WTC11 (cell line): Measurements from ENCODE around the gene DCTD. TPM values are rescaled to one million over a fixed set of nuclear protein-coding genes. Genes with fewer than 3 reads are reported as not detected.

ENCODE experiments used
- ATAC-seq: fragments of 200-7000 bp; cut with Tn5 transposase; 2 replicates; pipeline ENCODE4 v1.10.0; 2021; ENCODE audit warnings: mild to moderate bottlenecking, moderate library complexity
- CTCF ChIA-PET: fragments of 300-600 bp; sonication (Branson Sonifier 250); formaldehyde crosslinking; loops from one replicate; lab custom pipeline; 2021; ENCODE audit warnings: antibody characterized with exemption; lab: Charles Lee
- POLR2A ChIA-PET: fragments of 350-600 bp; sonication (Branson Sonifier 250); formaldehyde crosslinking; loops from one replicate; lab custom pipeline; 2021; ENCODE audit warnings: antibody characterized with exemption; lab: Charles Lee
- DNase-seq: peaks from one replicate; pipeline ENCODE4 v3.0.0; 2021; ENCODE audit warnings: low spot score
- H3K27ac Mint-ChIP-seq: 2 replicates; pipeline ENCODE4 v1.8.0; 2021; ENCODE audit warnings: mixed read lengths
- H3K27me3 Mint-ChIP-seq: 2 replicates; pipeline ENCODE4 v1.8.0; 2021; ENCODE audit warnings: low read depth, mild to moderate bottlenecking, moderate library complexity, mixed read lengths
- H3K36me3 Mint-ChIP-seq: 2 replicates; pipeline ENCODE4 v1.8.0; 2021; ENCODE audit warnings: mixed read lengths
- H3K4me1 Mint-ChIP-seq: 2 replicates; pipeline ENCODE4 v1.8.0; 2022; ENCODE audit warnings: mixed read lengths
- H3K4me3 Mint-ChIP-seq: 2 replicates; pipeline ENCODE4 v1.8.0; 2021; ENCODE audit warnings: mild to moderate bottlenecking, moderate library complexity, mixed read lengths
- H3K9me3 Mint-ChIP-seq: 2 replicates; pipeline ENCODE4 v1.8.0; 2021; ENCODE audit warnings: mixed read lengths
- ATF1 ChIP-seq: sonication (generic); formaldehyde crosslinking; IDR thresholded peaks from 2 replicates; pipeline ENCODE4 v1.8.1; 2023; ENCODE audit warnings: mild to moderate bottlenecking, moderate library complexity, missing genetic modification reagents
- CDX4 ChIP-seq: fragments of 250-450 bp; sonication (Bioruptor Pico); IDR thresholded peaks from 2 replicates; pipeline ENCODE4 v1.9.0; 2021; ENCODE audit warnings: moderate library complexity, mild to moderate bottlenecking, inconsistent platforms, borderline replicate concordance
- CREM ChIP-seq: sonication (generic); formaldehyde crosslinking; IDR thresholded peaks from 2 replicates; pipeline ENCODE4 v1.8.1; 2022; ENCODE audit warnings: mild to moderate bottlenecking, missing genetic modification reagents, moderate library complexity
- HMGA2 ChIP-seq: fragments of 250-450 bp; sonication (Bioruptor Pico); IDR thresholded peaks from 2 replicates; pipeline ENCODE4 v1.4.0; 2021; ENCODE audit warnings: mild to moderate bottlenecking, moderate library complexity
- KAT7 ChIP-seq: sonication (generic); formaldehyde crosslinking; IDR thresholded peaks from 2 replicates; pipeline ENCODE4 v1.8.1; 2023; ENCODE audit warnings: missing genetic modification reagents, mild to moderate bottlenecking, borderline replicate concordance
- SMAD3 ChIP-seq: sonication (generic); formaldehyde crosslinking; IDR thresholded peaks from 2 replicates; pipeline ENCODE4 v1.8.0; 2022; ENCODE audit warnings: missing genetic modification reagents, mild to moderate bottlenecking, borderline replicate concordance
- TEAD4 ChIP-seq: sonication (generic); formaldehyde crosslinking; IDR thresholded peaks from 2 replicates; pipeline ENCODE4 v1.8.0; 2022; ENCODE audit warnings: mild to moderate bottlenecking, missing genetic modification reagents
- ZMAT4 ChIP-seq: fragments of 250-450 bp; sonication (Bioruptor Pico); IDR thresholded peaks from 2 replicates; pipeline ENCODE4 v1.9.0; 2021; ENCODE audit warnings: mild to moderate bottlenecking
- ZNF121 ChIP-seq: sonication (generic); formaldehyde crosslinking; IDR thresholded peaks from 2 replicates; pipeline ENCODE4 v1.8.0; 2023; ENCODE audit warnings: missing genetic modification reagents
- ZNF219 ChIP-seq: sonication (generic); formaldehyde crosslinking; IDR thresholded peaks from 2 replicates; pipeline ENCODE4 v1.8.0; 2023; ENCODE audit warnings: missing genetic modification reagents, mild to moderate bottlenecking, borderline replicate concordance
- ZNF281 ChIP-seq: sonication (generic); formaldehyde crosslinking; IDR thresholded peaks from 2 replicates; pipeline ENCODE4 v1.8.0; 2023; ENCODE audit warnings: mild to moderate bottlenecking, missing genetic modification reagents
- ZNF396 ChIP-seq: fragments of 250-450 bp; sonication (Bioruptor Pico); IDR thresholded peaks from 2 replicates; pipeline ENCODE4 v1.8.0; 2021; ENCODE audit warnings: mild to moderate bottlenecking, moderate library complexity, borderline replicate concordance
- ZNF416 ChIP-seq: fragments of 250-450 bp; sonication (Bioruptor Pico); IDR thresholded peaks from 2 replicates; pipeline ENCODE4 v1.9.0; 2021; ENCODE audit warnings: mild to moderate bottlenecking, inconsistent platforms
- ZNF425 ChIP-seq: fragments of 250-450 bp; sonication (Bioruptor Pico); conservative IDR thresholded peaks from 2 replicates; pipeline ENCODE4 v1.9.0; 2021; ENCODE audit warnings: mild to moderate bottlenecking
- total RNA-seq: library from RNA; stranded (reverse); gene quantifications from 3 replicates; pipeline ENCODE4 v1.2.3, GENCODE V29; 2021
- TF ChIP-seq, protein P1 (sequence below): sonication (generic); formaldehyde crosslinking; IDR thresholded peaks from 2 replicates; pipeline ENCODE4 v1.8.1; 2023; ENCODE audit warnings: mild to moderate bottlenecking, moderate library complexity, missing genetic modification reagents

Gene DCTD
- total RNA-seq, 1 experiment from 2014 or later, result 56.8 TPM

- peak; percentile 41 for DNase-seq
- no peak for TF ChIP-seq ZNF425 (CRISPR knock-in tag)
- TF ChIP-seq, protein P1, sequence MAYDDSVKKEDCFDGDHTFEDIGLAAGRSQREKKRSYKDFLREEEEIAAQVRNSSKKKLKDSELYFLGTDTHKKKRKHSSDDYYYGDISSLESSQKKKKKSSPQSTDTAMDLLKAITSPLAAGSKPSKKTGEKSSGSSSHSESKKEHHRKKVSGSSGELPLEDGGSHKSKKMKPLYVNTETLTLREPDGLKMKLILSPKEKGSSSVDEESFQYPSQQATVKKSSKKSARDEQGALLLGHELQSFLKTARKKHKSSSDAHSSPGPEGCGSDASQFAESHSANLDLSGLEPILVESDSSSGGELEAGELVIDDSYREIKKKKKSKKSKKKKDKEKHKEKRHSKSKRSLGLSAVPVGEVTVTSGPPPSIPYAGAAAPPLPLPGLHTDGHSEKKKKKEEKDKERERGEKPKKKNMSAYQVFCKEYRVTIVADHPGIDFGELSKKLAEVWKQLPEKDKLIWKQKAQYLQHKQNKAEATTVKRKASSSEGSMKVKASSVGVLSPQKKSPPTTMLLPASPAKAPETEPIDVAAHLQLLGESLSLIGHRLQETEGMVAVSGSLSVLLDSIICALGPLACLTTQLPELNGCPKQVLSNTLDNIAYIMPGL (CRISPR knock-in tag), result no peak
- 0 out of 2 replicates have a peak, but pooled peaks have one; percentile 13 for TF ChIP-seq CREM (CRISPR knock-in tag)
- TF ChIP-seq, all 79 proteins: peak for 1
- Mint-ChIP-seq H3K4me1 (peaks cover 30% of the 10 kb centered on the region), H3K4me3 (peak overlapping the region; percentile 78), H3K9me3 (no peaks in the 10 kb centered on the region), H3K27ac (peak overlapping the region; percentile 31), H3K27me3 (peaks cover 11% of the 10 kb centered on the region; the same call in 1 of the 2 replicates), H3K36me3 (peaks cover 18% of the 10 kb centered on the region)
- ChIA-PET POLR2A (no interaction called here), CTCF (interaction anchor here (0.9 kb wide), 1 partner anchor 9 kb away, joined by 5 read pairs; no protein-coding TSS in a partner anchor)
- ATAC-seq, result peak; percentile 29
Measured at GRCh38 chr4:182916483-182917181, 554 bp downstream of the DCTD start.

DNA sequence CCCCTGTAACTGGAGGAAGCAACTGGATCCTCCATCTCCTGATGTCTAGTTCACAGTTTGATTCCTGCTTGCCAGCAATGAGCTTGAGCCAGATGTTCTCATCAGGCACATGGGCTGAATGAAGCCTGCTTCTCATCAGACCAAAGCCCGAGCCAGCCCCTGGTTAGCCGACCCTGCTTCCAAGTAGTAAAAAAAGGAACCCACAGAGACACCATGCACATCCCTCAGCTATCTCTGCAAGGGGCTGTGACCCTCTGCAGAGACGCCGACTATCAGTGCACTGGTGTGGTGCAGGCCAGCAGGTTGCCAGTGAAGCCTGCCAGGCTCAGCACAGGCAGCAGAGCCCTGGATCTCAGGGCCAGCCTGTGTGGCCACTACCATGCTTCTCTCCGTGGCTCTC lies 2.8 kb downstream of the DCTD start:
- Mint-ChIP-seq H3K4me3 (no peak overlapping the region), H3K27ac (no peak overlapping the region), H3K27me3 (peaks cover 11% of the 10 kb centered on the region; the same call in 1 of the 2 replicates), H3K36me3 (peaks cover 28% of the 10 kb centered on the region), H3K9me3 (no peaks in the 10 kb centered on the region), H3K4me1 (peaks cover 17% of the 10 kb centered on the region)
- ATAC-seq, result no peak
- ChIA-PET POLR2A (no interaction called here), CTCF (no interaction called here)
- DNase-seq, result no peak
- no peak for TF ChIP-seq TEAD4 (CRISPR knock-in tag)
- TF ChIP-seq ZMAT4 (CRISPR knock-in tag), result no peak
- TF ChIP-seq SMAD3, result no peak
- TF ChIP-seq HMGA2 (CRISPR knock-in tag), result no peak
- TF ChIP-seq ATF1 (CRISPR knock-in tag), result no peak
- no peak for TF ChIP-seq ZNF396 (CRISPR knock-in tag)
- TF ChIP-seq CDX4 (CRISPR knock-in tag), result no peak
- TF ChIP-seq KAT7, result no peak
- no peak for TF ChIP-seq ZNF416 (CRISPR knock-in tag)
- no peak for TF ChIP-seq ZNF121 (CRISPR knock-in tag)
- TF ChIP-seq ZNF219 (CRISPR knock-in tag), result no peak
- no peak for TF ChIP-seq ZNF425 (CRISPR knock-in tag)
- no peak for TF ChIP-seq ZNF281 (CRISPR knock-in tag)
